AG04449 (cell line): Measurements from ENCODE around the gene FOXP1.

Experiments
- CTCF ChIA-PET: fragments of 350-600 bp; formaldehyde crosslinking; extraction: SDS; loops from one replicate; lab custom pipeline; 2021; ENCODE audit warnings: antibody characterized with exemption; lab: Yijun Ruan, JAX
- POLR2A ChIA-PET: fragments of 400-600, 350-600 bp; formaldehyde crosslinking; extraction: SDS; loops from one replicate; lab custom pipeline; 2020; ENCODE audit warnings: antibody characterized with exemption, inconsistent platforms; lab: Yijun Ruan, JAX
- DNase-seq: peaks from one replicate; pipeline ENCODE4 v3.0.0-alpha.2; 2010; ENCODE audit warnings: low read depth, low spot score
- H3K4me3 ChIP-seq: 2 replicates; pipeline ENCODE4 v1.5.1; 2011; ENCODE audit warnings: low read depth, mild to moderate bottlenecking, control low read depth, low read length
- TF ChIP-seq, protein P1 (sequence below): IDR thresholded peaks from one replicate; pipeline ENCODE4 v1.5.1; 2011; ENCODE audit warnings: mild to moderate bottlenecking, moderate library complexity, low read length, control low read depth, inconsistent platforms; ENCODE audit not compliant: insufficient read depth; ENCODE audit errors: missing control alignments

The FOXP1 gene

DNA sequence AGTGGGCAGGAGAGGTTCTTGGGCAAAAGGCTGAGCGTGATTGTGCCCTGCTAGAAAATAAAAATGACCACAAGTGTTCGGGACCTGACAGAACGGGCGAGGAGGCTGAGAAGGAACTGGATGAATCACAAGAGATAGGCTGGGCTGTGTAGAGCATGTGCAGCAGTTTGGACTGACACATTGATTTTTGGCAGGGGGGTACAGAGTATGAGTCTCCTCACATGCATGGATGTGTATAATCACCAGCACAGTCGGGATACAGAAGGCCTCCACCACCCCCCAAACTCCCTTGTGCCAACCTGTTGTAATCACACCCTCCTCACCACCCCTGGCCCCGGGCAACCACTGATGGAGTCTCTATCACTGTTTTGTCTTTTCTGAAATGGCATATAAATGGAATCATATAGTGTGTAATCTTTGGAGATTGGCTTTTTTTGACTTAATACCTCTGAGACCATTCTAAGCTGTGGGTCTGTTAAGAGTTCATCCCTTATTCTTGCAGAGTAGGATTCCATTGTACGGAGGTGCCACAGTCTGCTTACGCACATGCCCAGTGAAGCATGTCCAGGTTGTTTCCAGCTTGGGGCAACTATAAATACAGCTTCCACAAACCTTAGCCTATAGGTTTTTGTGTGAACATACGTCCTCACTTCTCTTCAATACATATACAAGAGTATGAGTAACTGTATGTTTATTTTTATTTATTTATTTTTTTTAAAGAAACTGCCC, 438.8 kb downstream of the FOXP1 start:
- ChIA-PET POLR2A (no interaction called here), CTCF (interaction anchor here (1.1 kb wide), 1 partner anchor 17 kb away, joined by 4 read pairs; no protein-coding TSS in a partner anchor)
- TF ChIP-seq, protein P1, sequence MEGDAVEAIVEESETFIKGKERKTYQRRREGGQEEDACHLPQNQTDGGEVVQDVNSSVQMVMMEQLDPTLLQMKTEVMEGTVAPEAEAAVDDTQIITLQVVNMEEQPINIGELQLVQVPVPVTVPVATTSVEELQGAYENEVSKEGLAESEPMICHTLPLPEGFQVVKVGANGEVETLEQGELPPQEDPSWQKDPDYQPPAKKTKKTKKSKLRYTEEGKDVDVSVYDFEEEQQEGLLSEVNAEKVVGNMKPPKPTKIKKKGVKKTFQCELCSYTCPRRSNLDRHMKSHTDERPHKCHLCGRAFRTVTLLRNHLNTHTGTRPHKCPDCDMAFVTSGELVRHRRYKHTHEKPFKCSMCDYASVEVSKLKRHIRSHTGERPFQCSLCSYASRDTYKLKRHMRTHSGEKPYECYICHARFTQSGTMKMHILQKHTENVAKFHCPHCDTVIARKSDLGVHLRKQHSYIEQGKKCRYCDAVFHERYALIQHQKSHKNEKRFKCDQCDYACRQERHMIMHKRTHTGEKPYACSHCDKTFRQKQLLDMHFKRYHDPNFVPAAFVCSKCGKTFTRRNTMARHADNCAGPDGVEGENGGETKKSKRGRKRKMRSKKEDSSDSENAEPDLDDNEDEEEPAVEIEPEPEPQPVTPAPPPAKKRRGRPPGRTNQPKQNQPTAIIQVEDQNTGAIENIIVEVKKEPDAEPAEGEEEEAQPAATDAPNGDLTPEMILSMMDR = no peak
- DNase-seq = no peak
- H3K4me3 ChIP-seq = no peak overlapping the region

DNA sequence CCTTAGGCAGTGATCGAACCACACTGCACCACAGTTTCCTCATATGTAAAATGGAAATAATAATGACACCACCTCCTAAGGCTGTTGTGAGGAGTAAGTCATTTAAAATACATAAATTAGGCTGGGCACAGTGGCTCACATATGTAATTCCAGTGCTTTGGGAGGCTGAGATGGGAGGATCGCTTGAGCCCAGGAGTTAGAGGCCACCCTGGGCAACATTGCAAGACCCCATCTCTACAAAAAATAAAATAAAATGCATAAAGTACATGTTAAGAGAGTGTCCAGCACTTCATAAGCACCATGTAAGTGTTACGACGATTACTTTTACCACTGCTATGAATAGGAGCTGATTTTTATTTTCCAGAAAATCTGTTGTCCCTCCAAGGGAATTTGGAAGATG, 440.0 kb downstream of the FOXP1 start:
- ChIA-PET POLR2A (interaction anchor here (0.6 kb wide), 1 partner anchor 294 kb away, joined by 3 read pairs; no protein-coding TSS in a partner anchor), CTCF (no interaction called here)
- no peak for DNase-seq
- no peak overlapping the region for H3K4me3 ChIP-seq
- TF ChIP-seq, protein P1 = no peak

DNA sequence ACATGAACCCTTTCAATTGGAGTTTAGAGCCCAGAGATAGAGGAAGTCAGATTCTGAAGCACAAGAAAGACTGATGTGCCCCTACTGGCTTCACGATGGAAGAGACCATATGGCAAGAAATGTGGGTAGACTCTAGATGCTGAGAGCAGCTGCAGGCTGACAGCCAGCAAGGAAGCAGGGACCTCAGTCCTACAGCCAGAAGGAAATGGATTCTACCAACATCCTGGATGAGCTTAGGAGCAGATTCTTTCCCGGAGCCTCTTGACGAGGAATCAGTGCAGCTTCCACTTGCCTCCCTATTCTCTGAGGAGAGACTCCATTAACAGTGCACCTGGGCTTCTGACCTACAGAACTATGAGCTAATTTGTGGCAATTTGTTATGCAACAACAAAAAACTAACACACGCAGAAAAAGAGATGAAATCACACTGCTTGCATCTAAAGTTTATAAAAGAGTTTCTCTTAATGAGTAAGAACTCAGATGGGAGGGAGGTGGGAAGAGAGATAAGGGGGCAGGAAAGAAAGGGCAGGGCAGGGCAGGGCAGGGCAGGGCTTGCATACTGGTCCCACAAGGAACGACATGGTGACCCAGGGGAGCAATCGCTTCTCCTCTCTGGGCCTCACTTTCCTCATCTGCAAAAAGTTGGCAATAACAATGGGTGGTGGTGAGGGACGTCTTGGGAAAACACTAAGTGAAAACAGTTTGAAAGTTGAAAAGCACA, 440.9 kb downstream of the FOXP1 start:
- no peak overlapping the region for H3K4me3 ChIP-seq
- ChIA-PET CTCF (interaction anchor here (0.8 to 1.0 kb wide), 2 partner anchors 10 to 13 kb away, joined by 3 read pairs; no protein-coding TSS in a partner anchor), POLR2A (interaction anchor here (0.6 kb wide), 1 partner anchor 293 kb away, joined by 3 read pairs; no protein-coding TSS in a partner anchor)
- no peak for DNase-seq
- TF ChIP-seq, protein P1 = no peak

DNA sequence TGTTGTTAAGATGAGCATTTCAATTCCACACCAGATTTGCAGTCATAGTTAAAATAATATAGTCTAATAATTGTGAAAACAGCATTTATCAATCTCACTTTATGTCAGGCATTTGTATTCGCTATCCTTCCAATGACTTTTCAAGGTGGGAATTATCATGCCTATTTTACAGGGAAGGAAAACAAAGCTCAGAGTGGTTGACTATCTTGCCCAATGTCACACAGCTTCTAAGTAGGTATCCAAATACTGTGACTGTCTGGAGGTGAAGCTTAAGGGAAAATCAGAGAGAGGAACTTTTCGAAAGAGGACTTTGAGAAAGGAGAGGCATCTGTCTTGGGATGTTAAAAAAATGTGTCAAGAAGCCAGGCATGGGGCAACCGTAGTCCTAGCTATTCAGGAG, 443.1 kb downstream of the FOXP1 start:
- TF ChIP-seq, protein P1 = no peak
- CTCF ChIA-PET = no interaction called here

DNA sequence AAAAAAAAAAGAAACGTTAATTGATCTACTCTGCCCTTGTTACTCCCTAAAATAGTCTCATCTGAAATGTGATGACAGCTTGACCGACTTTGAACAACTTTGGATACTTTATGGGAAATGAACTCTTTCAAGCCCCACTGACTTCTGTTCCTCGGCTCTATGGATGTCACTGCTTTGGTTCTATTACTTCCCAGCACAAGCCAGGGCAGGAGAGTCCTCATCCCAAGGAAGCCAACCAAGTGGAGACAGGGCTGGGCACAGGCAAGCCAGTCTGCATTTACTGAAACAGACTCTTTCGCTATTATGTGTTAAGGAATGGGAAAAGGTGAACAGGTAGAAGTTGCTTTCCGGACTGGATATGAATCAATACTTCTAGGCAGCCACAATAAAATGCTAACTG, 444.0 kb downstream of the FOXP1 start:
- no peak overlapping the region for H3K4me3 ChIP-seq
- ChIA-PET CTCF (interaction anchor here (0.8 kb wide), 1 partner anchor 13 kb away, joined by 3 read pairs; no protein-coding TSS in a partner anchor), POLR2A (no interaction called here)
- TF ChIP-seq, protein P1 = no peak
- DNase-seq = no peak

More for the DNA sequence above, 443.1 kb downstream of the FOXP1 start:
- POLR2A ChIA-PET = no interaction called here
- no peak for DNase-seq
- no peak overlapping the region for H3K4me3 ChIP-seq

DNA sequence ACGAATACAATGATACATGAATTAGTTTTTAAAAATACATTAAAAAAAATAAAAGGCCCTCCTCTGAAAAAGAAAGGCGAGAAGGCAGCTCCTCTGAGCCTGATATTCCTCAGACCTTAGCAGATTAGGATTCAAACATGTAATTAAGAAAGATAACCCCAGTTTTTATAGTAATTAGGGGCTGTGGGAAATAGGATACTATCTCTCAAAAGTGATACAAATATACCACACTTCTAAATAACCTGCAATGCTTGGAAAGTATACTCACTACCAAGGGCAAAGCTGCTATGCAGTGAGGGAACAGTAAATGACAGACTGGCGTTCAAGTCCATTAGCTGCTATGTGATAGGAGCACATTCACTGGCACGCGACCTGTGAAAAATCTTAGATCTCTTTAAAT, 445.1 kb downstream of the FOXP1 start:
- H3K4me3 ChIP-seq = no peak overlapping the region
- DNase-seq = no peak
- TF ChIP-seq, protein P1 = no peak
- ChIA-PET CTCF (no interaction called here), POLR2A (no interaction called here)
